Common myeloid progenitor, CD34-positive (primary cell): ENCODE data around the gene ITIH1.

ENCODE experiments used
- CTCF ChIA-PET: fragments of 350-600 bp; sonication (Branson Sonifier 250); formaldehyde crosslinking; loops from one replicate; lab custom pipeline; 2021; ENCODE audit warnings: antibody characterized with exemption; lab: Charles Lee
- POLR2A ChIA-PET: fragments of 350-600 bp; sonication (Branson Sonifier 250); formaldehyde crosslinking; loops from one replicate; lab custom pipeline; 2021; ENCODE audit warnings: antibody characterized with exemption; lab: Charles Lee
- DNase-seq, 3 donors: peaks; one replicate each; pipeline versions ENCODE4 v3.0.0 to v3.0.0-alpha.2; 2013
- H3K27ac ChIP-seq, 2 experiments: 1 replicate in 1 of 2; 2 replicates in 1 of 2; pipeline ENCODE4 v1.7.0; 2013; ENCODE audit warnings: inconsistent platforms in 2 of 2, low read length in 2 of 2, mild to moderate bottlenecking in 2 of 2, low read depth in 1 of 2, moderate library complexity in 1 of 2; ENCODE audit not compliant: severe bottlenecking in 2 of 2, insufficient read depth in 1 of 2, poor library complexity in 1 of 2
- H3K27me3 ChIP-seq, 5 experiments: replicated peaks in 2 of 5; 1 replicate in 3 of 5; 2 replicates in 2 of 5; pipeline versions ENCODE4 v1.6.1 to v1.7.0; 2013; ENCODE audit warnings: low read length in 4 of 5, mild to moderate bottlenecking in 2 of 5, moderate library complexity in 2 of 5, inconsistent platforms in 1 of 5; ENCODE audit not compliant: insufficient read depth in 5 of 5, control insufficient read depth in 4 of 5
- H3K36me3 ChIP-seq, 4 experiments: 1 replicate in 2 of 4; 2 replicates in 2 of 4; pipeline versions ENCODE4 v1.6.1 to v1.7.0; 2013; ENCODE audit warnings: low read length in 3 of 4, control low read depth in 1 of 4, mild to moderate bottlenecking in 1 of 4; ENCODE audit not compliant: control insufficient read depth in 4 of 4, insufficient read depth in 4 of 4
- H3K4me1 ChIP-seq, 4 experiments: 1 replicate in 3 of 4; 2 replicates in 1 of 4; pipeline versions ENCODE4 v1.6.1 to v1.7.1; 2013; ENCODE audit warnings: low read length in 3 of 4, mild to moderate bottlenecking in 3 of 4, control low read depth in 1 of 4, inconsistent platforms in 1 of 4, moderate library complexity in 1 of 4; ENCODE audit not compliant: control insufficient read depth in 4 of 4, insufficient read depth in 4 of 4; ENCODE audit errors: control extremely low read depth in 1 of 4
- H3K4me3 ChIP-seq, 7 experiments: 1 replicate in 4 of 7; 2 replicates in 3 of 7; pipeline versions ENCODE4 v1.5.1 to v1.7.0; 2013; ENCODE audit warnings: mild to moderate bottlenecking in 7 of 7, low read length in 6 of 7, moderate library complexity in 6 of 7, inconsistent platforms in 2 of 7, low read depth in 2 of 7, control low read depth in 1 of 7; ENCODE audit not compliant: insufficient read depth in 4 of 7, control insufficient read depth in 1 of 7; ENCODE audit errors: extremely low read depth in 1 of 7
- H3K9me3 ChIP-seq, 5 experiments: 1 replicate in 4 of 5; 2 replicates in 1 of 5; pipeline versions ENCODE4 v1.6.1 to v1.7.1; 2013; ENCODE audit warnings: low read length in 4 of 5, mild to moderate bottlenecking in 2 of 5, inconsistent platforms in 1 of 5, low read depth in 1 of 5, moderate library complexity in 1 of 5; ENCODE audit not compliant: control insufficient read depth in 4 of 5, insufficient read depth in 2 of 5; ENCODE audit errors: control extremely low read depth in 1 of 5
- WGBS: methylation state at CpG from one replicate; pipeline ENCODE4 v1.1.5; 2013; ENCODE audit not compliant: insufficient coverage; 5-methylcytosine and 5-hydroxymethylcytosine counted together

Gene ITIH1

GRCh38 chr3:52787246-52787645 lies 9.8 kb downstream of the ITIH1 start:
- Histone ChIP-seq H3K27me3 (peaks cover 0 to 2% (median 0%) of the 10 kb centered on the region in 5 experiments), H3K27ac (no peak overlapping the region), H3K4me3 (no peak overlapping the region), H3K9me3 (no peaks in the 10 kb centered on the region), H3K36me3 (no peaks in the 10 kb centered on the region), H3K4me1 (no peaks in the 10 kb centered on the region)
- CTCF ChIA-PET, result interaction anchor here (0.9 kb wide), 3 partner anchors 10 to 34 kb away, joined by 3 to 5 read pairs (median 3); no protein-coding TSS in a partner anchor
- 94% methylated on average over 4 of the region's 11 CpGs for WGBS
- DNase-seq, result no peak
- POLR2A ChIA-PET, result interaction anchor here (0.6 kb wide), 1 partner anchor 1024 kb away, joined by 3 read pairs; no protein-coding TSS in a partner anchor

- no peak overlapping the region for H3K4me3 ChIP-seq
- no peaks in the 10 kb centered on the region for H3K27me3 ChIP-seq
- ChIA-PET POLR2A (interaction anchor here (0.6 kb wide), 1 partner anchor 1023 kb away, joined by 3 read pairs; no protein-coding TSS in a partner anchor), CTCF (interaction anchor here (0.9 kb wide), 3 partner anchors 9 to 33 kb away, joined by 3 to 5 read pairs (median 3); no protein-coding TSS in a partner anchor)
- 96% methylated on average over 14 of the region's 17 CpGs for WGBS
- no peaks in the 10 kb centered on the region for H3K4me1 ChIP-seq
- H3K27ac ChIP-seq, result no peak overlapping the region
- H3K9me3 ChIP-seq, result no peaks in the 10 kb centered on the region
- DNase-seq, result no peak
- H3K36me3 ChIP-seq, result no peaks in the 10 kb centered on the region
These were observed 10.6 kb downstream of the ITIH1 start for GRCh38 chr3:52787672-52788625.

- H3K27ac ChIP-seq, result no peak overlapping the region
- no peaks in the 10 kb centered on the region for H3K36me3 ChIP-seq
- POLR2A ChIA-PET, result no interaction called here
- H3K4me3 ChIP-seq, result no peak overlapping the region
- no peaks in the 10 kb centered on the region for H3K27me3 ChIP-seq
- H3K4me1 ChIP-seq, result no peaks in the 10 kb centered on the region
- CTCF ChIA-PET, result interaction anchor here (1.2 kb wide), 1 partner anchor 27 kb away, joined by 3 read pairs; no protein-coding TSS in a partner anchor
- DNase-seq, result no peak
- H3K9me3 ChIP-seq, result no peaks in the 10 kb centered on the region
- WGBS, result 93% methylated on average over 15 of the region's 16 CpGs
These were observed 11.7 kb downstream of the ITIH1 start for GRCh38 chr3:52788890-52789745.

GRCh38 chr3:52789746-52790040 lies 12.3 kb downstream of the ITIH1 start:
- Histone ChIP-seq H3K4me3 (no peak overlapping the region), H3K36me3 (no peaks in the 10 kb centered on the region), H3K27ac (no peak overlapping the region), H3K9me3 (no peaks in the 10 kb centered on the region), H3K27me3 (no peaks in the 10 kb centered on the region), H3K4me1 (no peaks in the 10 kb centered on the region)
- DNase-seq, result no peak
- ChIA-PET POLR2A (no interaction called here), CTCF (interaction anchor here (1.2 kb wide), 1 partner anchor 26 kb away, joined by 3 read pairs; no protein-coding TSS in a partner anchor)
- WGBS, result 97% methylated on average over 4 of the region's 6 CpGs

GRCh38 chr3:52790337-52790736 lies 12.9 kb downstream of the ITIH1 start:
- Histone ChIP-seq H3K27me3 (no peaks in the 10 kb centered on the region), H3K4me3 (no peak overlapping the region), H3K36me3 (no peaks in the 10 kb centered on the region), H3K9me3 (no peaks in the 10 kb centered on the region), H3K4me1 (no peaks in the 10 kb centered on the region), H3K27ac (no peak overlapping the region)
- WGBS, result 96% methylated on average over 6 of the region's 7 CpGs
- POLR2A ChIA-PET, result no interaction called here
- CTCF ChIA-PET, result interaction anchor here (0.8 to 1.4 kb wide), 3 partner anchors 9 to 30 kb away, joined by 3 to 6 read pairs (median 3); no protein-coding TSS in a partner anchor
- no peak for DNase-seq

- H3K27ac ChIP-seq, result no peak overlapping the region
- no peak overlapping the region for H3K4me3 ChIP-seq
- no peaks in the 10 kb centered on the region for H3K4me1 ChIP-seq
- POLR2A ChIA-PET, result no interaction called here
- H3K36me3 ChIP-seq, result no peaks in the 10 kb centered on the region
- CTCF ChIA-PET, result interaction anchor here (0.5 to 1.4 kb wide), 4 partner anchors 9 to 50 kb away, joined by 3 to 6 read pairs (median 3); no protein-coding TSS in a partner anchor
- WGBS, result 97% methylated on average over 8 of the region's 13 CpGs
- no peaks in the 10 kb centered on the region for H3K27me3 ChIP-seq
- no peaks in the 10 kb centered on the region for H3K9me3 ChIP-seq
- DNase-seq, result no peak
These were observed 13.3 kb downstream of the ITIH1 start for GRCh38 chr3:52790741-52791140.
